EH (cell line): ENCODE measurements around the gene NCF4.

Experiments
- DNase-seq: peaks from one replicate; pipeline ENCODE4 v3.0.0-alpha.2; 2015; ENCODE audit warnings: low read depth

Gene NCF4

DNA sequence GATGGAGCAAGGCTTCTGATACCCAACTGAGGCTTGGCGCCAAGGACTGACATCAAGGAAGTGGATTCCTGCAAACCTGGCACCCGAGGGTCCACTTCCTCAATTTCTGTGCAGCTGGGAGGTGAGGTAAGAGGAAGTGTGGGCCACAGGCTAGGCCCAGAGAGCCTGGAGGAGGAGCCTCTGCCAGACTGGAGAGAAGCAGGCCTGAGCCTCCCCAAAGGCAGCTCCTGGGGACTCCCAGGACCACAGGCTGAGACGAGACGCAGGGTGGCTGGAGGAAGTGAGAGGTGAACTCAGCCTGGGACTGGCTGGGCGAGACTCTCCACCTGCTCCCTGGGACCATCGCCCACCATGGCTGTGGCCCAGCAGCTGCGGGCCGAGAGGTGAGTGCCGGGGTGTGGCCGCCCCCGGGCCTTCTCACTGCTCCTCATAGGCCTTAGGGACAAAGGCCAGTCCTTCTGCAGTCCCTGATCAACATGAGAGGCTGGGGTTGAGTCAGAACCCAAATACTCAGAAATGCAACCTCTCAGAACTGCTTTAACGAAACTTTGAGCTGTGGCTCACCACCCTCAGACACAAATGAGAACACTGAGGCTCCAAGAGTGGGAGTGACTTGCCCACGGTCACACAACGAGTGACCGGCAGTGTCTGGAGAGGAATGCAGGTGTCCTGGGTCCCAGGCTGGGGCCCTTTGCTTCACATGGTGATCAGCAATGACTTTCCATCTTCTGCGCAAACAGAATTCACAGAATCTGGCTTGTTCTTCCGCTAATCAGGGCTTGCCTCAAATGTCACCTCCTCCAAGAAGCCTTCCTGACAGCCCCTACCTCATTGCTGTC, at the start of gene NCF4:
NCF4 (plus strand) TSS at position 186 of the 839 bp plus-strand sequence; CDS start at position 352, 166 bp downstream.
- no peak for DNase-seq

DNA sequence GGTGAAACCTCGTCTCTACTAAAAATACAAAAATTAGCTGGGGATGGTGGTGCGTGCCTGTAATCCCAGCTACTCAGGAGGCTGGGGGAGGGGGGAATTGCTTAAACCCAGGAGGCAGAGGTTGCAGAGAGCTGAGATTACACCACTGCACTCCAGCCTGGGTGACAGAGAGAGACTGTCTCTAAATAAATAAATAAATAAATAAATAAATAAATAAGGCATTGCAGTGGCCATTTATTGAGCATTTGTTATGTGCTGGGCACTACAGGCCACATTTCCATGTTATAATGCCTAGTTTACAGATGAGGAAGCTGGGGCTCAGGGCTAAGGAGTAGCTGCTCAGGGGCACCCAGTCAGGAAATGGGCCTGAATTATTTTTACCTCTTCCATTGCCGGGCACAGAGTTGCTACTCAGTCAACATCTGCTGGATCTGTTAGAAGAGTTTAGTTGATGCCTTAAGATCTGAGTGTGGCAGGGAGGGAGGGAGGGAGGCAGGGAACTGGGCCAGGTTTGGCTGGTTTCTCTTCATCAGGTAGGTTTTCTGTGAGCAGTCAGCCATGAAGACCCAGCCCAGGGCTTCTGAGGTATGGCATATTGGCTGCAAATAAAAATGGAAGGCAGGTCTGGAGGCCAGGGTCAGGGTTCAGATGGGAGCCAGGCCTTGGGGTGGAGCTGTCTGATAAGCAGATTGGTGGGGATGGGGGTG, 49.6 kb upstream of the NCF4 start:
- no peak for DNase-seq

DNA sequence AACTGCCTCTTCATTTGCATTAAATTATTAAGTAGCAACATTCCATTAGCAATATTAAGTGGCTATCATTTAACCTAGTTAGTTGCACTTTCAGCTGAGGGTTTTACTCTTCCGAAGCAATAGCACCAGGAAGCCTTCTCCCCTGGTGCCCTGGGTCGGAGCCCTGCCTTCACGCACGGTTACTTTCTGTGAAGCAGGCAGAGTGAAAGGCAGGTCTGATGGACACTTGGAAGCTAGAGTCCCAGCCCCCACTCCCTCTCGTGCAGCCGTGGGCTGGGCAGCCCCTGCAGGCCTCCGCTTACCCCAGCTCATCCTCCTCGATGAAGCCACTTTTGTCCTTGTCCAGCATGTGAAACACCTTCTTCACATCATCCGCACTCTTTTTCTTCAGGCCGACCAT, 46.0 kb upstream of the NCF4 start:
- DNase-seq: no peak

DNA sequence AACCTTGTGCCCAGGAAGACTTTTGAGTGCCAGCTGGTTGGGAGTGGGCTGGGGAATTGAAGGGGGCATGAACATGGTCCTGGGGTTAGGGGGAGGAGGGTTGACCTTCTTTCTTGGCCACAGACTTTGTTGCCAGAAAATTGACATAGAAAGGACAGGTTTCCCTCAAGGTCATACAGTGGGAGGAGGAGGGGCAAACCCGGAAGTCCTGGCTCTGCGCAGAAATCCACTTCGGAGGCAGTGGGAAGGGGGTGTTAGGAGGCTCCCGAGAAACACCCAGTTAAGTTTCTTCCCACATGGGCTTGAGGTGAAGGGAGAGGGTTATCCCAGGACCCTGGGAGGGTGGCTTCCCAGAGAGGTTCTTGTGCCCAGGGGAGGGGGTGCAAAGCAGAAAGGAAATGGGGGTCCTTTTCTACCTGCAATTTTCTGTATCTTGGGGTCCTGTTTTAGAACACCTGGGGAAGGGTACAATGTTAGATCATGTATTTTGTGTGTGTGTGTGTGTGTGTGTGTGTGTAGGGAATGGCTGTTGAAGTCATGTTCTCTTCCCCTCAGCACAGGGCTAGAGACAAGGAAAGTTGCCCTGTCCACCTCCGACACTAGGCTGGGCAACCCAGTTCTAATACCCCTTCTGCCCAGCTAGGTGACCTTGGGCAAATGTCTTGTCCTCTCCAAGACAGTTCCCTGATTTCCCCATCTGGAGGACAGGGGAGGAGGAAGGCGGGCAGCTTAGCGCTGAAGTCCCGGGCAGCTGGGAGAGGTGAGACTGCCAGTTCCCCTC, 45.1 kb upstream of the NCF4 start:
- no peak for DNase-seq

DNA sequence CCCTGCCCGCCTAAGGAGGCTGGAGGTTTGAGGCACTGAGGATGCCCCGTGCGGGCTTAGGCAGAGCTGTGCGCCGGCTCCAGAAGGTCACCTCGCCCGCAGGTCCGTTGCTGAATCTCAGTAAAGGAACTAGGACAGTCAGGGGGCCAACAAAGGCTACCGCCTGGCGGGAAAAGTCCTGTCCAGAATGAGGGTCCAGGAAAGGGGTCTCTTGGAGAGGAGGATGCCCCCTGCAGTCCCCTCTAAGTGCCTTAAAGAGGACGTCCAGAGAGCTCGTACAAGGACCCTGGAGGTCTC, 44.5 kb upstream of the NCF4 start:
- no peak for DNase-seq

DNA sequence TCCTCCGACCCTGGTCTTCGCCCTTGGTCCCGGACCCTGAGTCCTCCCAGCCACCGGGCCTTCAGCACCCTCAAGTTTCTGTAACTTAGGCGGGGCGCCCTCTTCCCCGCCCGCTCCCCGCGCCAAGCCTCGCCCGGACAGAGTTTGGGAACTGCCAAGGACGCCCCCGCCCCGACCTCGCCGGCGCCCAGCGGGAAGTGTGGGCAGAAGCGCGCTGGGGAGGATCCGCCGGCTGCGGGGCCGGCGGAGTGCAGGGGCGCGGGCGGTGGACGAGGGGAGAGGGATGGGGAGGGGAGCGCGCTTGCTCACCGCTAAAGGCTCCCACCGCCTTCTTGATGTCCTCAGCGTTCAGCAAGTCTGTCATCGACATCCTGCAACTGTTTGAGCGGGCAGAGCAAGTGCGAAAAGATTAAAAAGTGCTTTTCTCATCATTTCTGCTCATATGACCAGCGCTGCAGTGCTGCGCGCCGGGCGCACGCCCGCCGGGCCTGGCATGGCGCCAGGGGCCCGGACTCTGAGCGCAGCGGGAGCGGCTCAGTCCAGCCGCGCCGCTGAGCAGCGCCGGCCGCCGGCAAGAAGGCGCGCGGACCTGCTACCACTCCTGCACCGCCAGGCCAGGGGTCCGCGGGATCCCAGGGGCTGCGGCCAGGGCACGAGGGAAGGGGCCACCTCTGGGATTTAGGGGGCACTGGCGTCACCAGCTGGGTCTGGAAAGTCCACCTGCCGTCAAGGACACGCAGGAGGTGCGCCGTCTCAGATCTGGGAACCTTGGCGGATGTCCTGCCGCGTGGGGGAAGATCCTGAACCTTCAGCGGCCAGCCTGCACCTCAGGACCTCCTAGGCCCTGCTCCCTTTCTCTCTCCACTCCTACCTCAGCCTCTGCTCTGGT, 43.9 kb upstream of the NCF4 start, which contains the start of gene PVALB:
PVALB (minus strand) TSS at position 400 of the 889 bp plus-strand sequence; CDS start at position 370, 30 bp downstream.
- DNase-seq: peak; percentile 21

DNA sequence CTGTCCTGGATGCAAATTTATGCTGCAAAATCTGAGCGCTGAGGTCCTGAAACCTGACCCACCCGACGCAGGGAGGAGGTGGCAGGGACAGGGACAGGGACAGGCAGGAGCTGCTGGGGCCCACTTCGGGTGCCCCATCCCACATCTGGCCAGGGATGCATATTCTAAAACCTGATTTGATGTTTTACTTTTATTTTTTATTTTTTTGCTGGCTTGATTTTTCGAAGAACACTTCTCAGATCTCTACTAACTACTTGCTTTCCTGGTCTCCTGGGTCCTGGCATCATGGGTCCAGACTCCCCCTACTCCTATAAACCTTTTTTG, 43.3 kb upstream of the NCF4 start:
- no peak for DNase-seq

DNA sequence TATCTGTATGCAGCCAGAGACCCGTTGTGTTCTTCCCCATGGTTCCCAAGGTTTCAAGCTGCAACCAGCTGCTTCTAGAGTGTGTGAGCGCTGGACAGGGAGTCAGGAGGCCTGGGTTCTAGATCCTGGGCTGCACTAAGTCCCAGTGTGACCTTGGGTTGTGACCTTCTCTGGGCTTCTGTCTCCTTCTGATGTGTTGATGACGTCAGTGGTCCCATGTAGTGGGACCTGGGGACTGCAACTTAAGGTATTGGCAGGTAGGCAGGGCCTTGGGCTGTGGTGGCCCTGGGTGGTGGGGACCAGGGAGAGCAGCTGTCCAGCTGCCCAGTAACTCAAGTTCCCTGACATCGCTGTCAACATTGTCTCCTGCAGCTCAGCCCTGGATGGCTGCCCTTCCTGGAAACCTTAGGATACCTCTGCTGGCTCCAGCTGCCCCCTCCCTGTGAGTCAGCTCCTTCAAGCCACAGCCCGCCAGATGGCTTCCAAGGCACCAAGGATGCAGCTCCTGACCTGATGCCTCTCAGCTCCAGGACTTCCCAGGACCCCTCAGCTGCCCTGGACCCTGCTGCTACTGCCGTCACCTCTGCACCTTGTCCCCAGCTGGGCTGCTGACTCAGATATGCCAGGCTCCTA, 42.7 kb upstream of the NCF4 start:
- DNase-seq: no peak

DNA sequence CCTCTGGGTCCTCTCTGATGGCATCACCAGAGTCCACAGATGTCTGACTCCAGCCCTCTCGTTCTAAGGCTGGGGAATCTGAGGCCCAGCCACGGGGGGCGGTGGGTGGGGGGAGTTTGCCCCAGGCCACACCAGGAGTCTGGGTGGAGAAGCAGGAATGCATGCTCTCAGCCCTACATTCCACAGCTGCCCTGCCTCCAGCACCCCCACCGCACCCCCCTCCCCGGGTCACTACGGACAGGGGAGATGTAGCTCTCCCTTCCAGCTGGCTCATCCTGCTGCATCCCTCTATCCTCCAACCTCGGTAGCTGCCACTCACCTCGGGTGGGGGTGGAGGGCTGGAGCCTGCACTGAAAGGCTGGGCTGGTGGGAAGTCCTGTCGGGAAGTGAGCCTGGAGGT, 41.7 kb upstream of the NCF4 start:
- no peak for DNase-seq

DNA sequence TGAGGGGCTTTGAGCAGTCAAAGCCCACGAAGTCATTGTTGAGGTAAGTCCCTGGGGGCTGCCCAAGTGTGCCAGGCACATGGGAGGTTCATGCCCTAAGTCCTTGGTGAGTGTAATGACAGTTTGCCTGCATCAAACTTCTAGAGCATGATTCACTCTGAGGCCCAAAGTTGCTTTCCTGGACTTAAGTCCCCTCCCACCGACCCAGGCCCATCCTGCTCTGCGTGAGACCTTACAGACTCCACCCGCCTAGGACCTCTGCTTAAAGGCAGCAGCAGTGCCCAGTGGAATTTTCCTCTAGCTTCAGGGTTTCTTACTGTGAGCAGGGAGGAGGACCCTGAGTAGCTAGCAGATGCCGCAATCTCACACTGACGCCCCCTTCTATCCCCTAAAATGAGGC, 38.2 kb upstream of the NCF4 start:
- DNase-seq: no peak

DNA sequence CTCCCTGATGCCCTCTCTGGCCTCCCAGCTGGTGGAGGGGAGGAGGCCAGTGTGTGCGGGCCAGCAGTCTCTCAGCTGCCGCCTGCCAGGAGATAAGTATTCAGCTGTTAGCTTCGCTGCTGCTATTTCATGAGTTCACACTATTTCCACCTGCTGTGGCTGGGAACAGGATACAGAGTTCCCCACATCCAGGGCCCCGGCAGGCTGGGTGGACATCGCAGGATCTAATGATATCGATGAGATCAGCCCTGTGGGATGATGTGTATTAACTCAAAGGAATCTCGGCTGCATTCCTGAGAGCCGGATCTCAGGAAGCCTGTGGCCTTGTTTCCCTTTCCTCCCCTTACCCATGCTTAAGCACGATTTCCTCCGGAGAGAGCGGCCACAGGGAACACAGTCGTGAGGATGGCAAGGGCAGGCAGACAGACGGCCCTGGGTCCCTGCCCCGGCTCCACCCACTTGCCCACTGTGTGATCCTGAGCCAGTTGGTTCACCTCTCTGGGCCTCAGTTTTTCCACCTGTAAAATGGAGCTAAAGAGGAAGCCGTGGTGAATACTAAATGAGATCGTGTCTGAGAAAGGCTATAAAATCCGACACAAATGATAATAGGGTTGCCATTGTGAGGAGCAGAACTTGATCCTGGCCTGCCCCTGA, 37.5 kb upstream of the NCF4 start:
- no peak for DNase-seq

DNA sequence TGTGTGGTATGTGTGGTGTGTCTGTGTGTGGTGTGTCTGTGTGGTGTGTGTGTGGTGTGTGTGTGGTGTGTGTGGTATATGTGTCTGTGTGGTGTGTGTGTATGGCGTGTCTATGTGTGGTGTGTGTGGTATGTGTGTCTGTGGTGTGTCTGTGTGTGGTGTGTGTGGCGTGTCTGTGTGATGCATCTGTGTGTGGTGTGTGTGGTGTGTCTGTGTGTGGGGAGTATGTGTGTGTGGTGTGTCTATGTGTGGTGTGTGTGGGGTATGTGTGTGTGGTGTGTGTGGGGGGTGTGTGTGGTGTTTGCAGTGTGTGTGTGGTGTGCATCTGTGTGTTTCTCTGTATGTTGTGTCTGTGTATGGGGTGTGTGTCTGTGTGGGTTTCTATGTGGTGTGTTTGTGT, 36.2 kb upstream of the NCF4 start:
- DNase-seq: no peak

DNA sequence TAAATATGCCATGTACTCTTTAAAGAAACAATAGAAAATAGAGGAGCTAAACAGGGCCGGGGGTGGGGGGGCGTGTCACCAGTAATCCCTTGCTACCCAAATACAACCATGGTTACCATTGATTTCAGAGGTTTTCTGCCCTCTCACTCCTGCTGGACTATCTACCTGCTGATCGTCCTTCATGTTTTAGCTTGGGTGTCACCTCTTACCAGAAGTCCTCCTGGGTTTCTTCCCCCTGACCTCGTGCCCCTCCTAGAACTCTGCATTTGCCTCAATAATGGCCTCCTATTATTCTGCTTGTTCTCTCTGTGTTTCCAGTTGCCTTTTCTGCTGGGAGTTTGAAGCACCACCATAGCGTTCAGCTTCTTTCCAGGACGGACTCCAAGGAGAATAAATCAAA, 34.5 kb upstream of the NCF4 start:
- no peak for DNase-seq

DNA sequence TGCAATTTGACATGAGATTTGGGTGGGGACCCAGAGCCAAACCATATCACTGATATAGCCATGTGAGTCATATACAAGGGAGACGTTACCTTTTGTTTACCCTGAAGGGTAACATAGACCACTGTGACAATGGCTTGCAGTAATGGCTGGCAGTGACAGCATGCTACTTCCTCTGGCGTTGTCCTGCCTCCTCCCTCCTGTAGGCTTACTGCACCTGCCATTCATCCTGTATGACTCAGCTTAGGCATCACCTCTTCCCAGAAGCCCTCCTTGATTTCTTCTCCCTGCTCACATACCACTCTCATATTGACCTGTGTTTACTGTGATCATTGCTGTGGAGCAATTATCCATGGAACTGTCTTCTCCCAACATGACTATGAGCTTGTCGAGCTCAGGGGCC, 32.0 kb upstream of the NCF4 start:
- DNase-seq: no peak

DNA sequence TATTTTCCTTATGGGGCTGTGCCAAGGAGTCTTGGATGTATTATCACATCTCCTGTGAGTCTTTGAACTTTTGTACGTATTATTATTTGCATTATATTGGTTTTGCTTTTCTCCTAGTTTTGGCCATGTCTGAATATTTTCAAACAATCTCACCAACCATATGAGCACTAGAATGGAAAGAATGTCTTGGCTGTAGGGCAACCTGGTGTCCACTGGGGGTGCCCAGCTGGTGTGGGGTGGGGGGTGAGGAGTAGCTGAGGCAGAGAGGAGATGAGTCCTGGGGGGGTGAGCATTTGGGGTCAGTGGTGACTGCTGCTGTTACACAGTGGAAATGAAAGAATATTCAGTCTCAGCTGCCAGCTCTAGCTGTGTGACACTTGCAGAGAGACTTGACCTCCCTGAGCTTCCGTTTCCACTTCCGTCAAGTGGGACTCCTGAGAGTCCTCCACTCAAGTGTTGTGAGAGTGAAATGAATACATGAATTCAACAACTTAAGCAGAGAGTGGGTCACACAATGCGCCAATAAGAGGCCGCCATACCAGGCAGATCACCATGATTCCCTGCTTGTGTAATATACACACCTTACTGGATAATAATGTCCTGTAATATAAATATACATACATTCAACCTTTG, 31.3 kb upstream of the NCF4 start:
- no peak for DNase-seq

DNA sequence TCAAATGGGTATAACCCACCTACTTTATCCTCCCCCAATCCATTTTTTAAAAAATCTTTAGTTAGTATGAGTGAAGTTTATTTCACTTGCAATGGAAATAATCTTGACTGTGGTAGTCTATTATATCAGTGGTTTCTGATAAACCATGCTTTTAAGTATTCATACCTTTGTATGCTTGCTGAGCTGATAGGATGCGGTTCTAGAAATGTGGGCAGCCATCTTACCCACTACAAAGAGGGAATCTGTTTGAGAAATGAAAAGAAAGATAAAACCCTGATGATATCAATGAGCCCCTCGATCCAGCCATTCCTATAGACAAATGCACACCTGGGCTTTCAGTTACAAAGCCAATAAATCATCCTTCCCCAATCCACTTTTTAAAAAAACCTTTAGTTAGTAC, 30.2 kb upstream of the NCF4 start:
- DNase-seq: no peak

DNA sequence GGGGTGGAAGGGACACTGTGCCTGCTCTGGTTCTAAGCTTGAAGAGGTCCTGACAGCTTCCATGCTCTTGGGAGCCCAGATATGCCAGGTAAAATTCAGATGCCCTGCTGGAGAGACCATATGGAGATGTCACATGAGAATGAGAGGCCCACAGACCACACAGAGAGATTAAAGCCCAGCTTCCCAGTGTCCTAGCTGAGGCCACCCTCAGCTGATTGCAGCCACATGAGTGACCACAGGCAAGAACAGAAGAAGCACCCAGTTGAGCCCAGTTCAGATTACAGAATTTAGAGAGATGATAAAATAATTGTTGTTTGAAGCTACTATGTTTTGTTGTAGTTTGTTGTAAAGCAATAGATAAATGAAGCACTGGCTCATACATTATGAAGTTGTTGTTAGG, 29.6 kb upstream of the NCF4 start:
- no peak for DNase-seq

DNA sequence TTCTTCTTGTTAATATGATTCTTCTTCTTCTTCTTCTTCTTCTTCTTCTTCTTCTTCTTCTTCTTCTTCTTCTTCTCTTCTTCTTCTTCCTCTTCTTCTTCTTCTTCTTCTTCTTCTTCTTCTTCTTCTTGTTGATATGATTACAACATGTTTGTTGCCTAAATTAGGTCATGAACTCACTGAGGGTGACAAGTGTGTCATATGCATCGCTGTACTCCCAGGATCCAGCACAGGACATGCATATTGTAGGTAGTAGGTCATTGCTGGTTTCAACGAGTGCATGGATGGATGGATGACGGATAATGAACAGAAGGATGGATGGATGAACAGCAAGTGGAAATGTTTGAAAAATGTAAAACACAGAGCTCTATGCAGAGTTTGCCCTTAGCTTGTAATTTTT, 29.1 kb upstream of the NCF4 start:
- no peak for DNase-seq

DNA sequence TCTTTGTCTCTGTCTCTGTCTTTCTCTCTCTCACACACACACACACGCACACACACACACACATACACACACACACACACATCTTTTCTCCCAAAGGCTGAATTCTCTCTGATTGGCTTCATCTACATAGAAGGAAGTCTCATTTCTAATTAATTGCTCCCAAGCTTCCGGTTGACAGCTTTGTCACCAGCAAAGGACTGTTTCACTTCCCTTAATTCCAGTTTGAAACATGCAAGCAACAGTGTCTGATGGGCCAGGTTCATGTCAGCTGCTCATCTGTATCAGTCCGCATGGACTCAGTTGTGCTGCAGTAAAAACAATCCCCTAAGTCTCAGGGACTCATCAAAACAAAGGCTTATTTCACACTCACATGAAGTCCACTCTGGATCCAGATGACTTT, 27.7 kb upstream of the NCF4 start:
- DNase-seq: no peak

DNA sequence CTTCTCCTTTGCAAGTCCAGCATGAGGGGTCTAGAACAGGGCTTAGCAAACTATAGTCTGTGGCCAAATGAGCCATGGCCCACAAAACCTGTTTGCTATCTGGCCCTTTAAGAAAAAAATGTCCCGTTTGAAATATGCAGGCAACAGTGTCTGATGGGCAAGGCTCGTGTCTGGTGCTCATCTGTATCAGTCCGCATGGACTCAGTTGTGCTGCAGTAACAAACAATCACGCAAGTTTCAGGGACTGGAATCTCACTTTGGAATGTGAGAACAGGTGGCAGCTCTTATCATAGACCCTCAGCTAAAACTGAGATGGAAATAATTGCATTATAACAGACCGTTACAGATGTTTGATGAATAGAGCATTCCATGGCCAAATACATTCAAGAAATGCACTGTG, 24.9 kb upstream of the NCF4 start:
- no peak for DNase-seq
